A549 (cell line): ENCODE measurements around the gene ITPR3. TPM values are rescaled to one million over a fixed set of nuclear protein-coding genes. Genes with fewer than 3 reads are reported as not detected.

Experiments
- ATAC-seq, 2 experiments: fragments of 200-7000 bp in 1 of 2; fragments of >200 bp in 1 of 2; cut with Nextera tagmentation in 1 of 2; cut with Tn5 transposase in 1 of 2; 3 replicates each; pipeline versions ENCODE4 v1.8.0 to v1.9.1; 2018 to 2020; ENCODE audit warnings: mild to moderate bottlenecking in 1 of 2, moderate library complexity in 1 of 2
- CTCF ChIA-PET: fragments of 300-600 bp; sonication (Branson Sonifier 250); formaldehyde crosslinking; extraction: SDS; loops from one replicate; lab custom pipeline; 2021; ENCODE audit warnings: antibody characterized with exemption, inconsistent platforms; lab: Yijun Ruan, JAX
- POLR2A ChIA-PET: fragments of 350-600 bp; formaldehyde crosslinking; extraction: SDS; loops from one replicate; lab custom pipeline; 2021; ENCODE audit warnings: antibody characterized with exemption, inconsistent platforms; lab: Yijun Ruan, JAX
- DNase-seq, 2 experiments: peaks; one replicate each; pipeline versions ENCODE4 v3.0.0 to v3.0.0-alpha.2; 2011 to 2016; ENCODE audit warnings: low read depth in 1 of 2, low spot score in 1 of 2
- FAIRE-seq: peaks from 2 replicates; lab custom pipeline; 2011; peaks lifted over from hg19 to GRCh38; lab: Jason Lieb, UNC
- H3K27ac ChIP-seq, 2 experiments: fragments of >200 bp; sonication (Bioruptor Twin); formaldehyde crosslinking; 3 replicates each; pipeline ENCODE4 v1.5.1; 2016 to 2017
- H3K4me1 ChIP-seq: fragments of >200 bp; sonication (Bioruptor Twin); formaldehyde crosslinking; 3 replicates; pipeline ENCODE4 v1.6.1; 2016
- H3K4me2 ChIP-seq: fragments of >200 bp; sonication (Bioruptor Twin); formaldehyde crosslinking; 3 replicates; pipeline ENCODE4 v1.6.1; 2016
- H3K4me3 ChIP-seq: fragments of >200 bp; sonication (Bioruptor Twin); formaldehyde crosslinking; 3 replicates; pipeline ENCODE4 v1.5.1; 2016
- H3K9me3 ChIP-seq: fragments of >200 bp; sonication (Bioruptor Twin); formaldehyde crosslinking; 3 replicates; pipeline ENCODE4 v1.6.1; 2016
- CBX2 ChIP-seq: fragments of 200-600 bp; sonication (generic); IDR thresholded peaks from 2 replicates; pipeline ENCODE4 v1.6.1; 2016; ENCODE audit warnings: low read depth, mild to moderate bottlenecking, borderline replicate concordance
- CBX8 ChIP-seq: fragments of 200-600 bp; sonication (generic); IDR thresholded peaks from 2 replicates; pipeline ENCODE4 v1.6.1; 2016
- CHD4 ChIP-seq: fragments of 200-600 bp; sonication (generic); IDR thresholded peaks from 2 replicates; pipeline ENCODE4 v1.6.1; 2016; ENCODE audit warnings: antibody characterized with exemption, mild to moderate bottlenecking, borderline replicate concordance
- ESRRA ChIP-seq: fragments of 150-350 bp; IDR thresholded peaks from 2 replicates; pipeline ENCODE4 v1.6.1; 2014; ENCODE audit warnings: mild to moderate bottlenecking, low read length, borderline replicate concordance
- FOSL2 ChIP-seq, 2 experiments: fragments of 450-650 bp in 1 of 2; fragments of >200 bp in 1 of 2; sonication (Bioruptor Twin) in 1 of 2; formaldehyde crosslinking; IDR thresholded peaks; 2 replicates each; pipeline versions ENCODE4 v1.5.0 to v1.6.1; 2016 to 2020; ENCODE audit warnings: mild to moderate bottlenecking in 1 of 2, moderate library complexity in 1 of 2
- KDM5A ChIP-seq: fragments of 200-600 bp; sonication (generic); IDR thresholded peaks from 2 replicates; pipeline ENCODE4 v1.6.1; 2016; ENCODE audit warnings: antibody characterized with exemption, mild to moderate bottlenecking
- MYC ChIP-seq: IDR thresholded peaks from 2 replicates; pipeline ENCODE4 v1.6.1; 2012; ENCODE audit warnings: mild to moderate bottlenecking, inconsistent platforms, low read length, improper control_type of control experiment, borderline replicate concordance
- NPAS2 ChIP-seq: fragments of 250-450 bp; sonication (Bioruptor Pico); IDR thresholded peaks from 2 replicates; pipeline ENCODE4 v1.8.0; 2022; ENCODE audit warnings: mild to moderate bottlenecking, moderate library complexity, borderline replicate concordance
- NR3C1 ChIP-seq: fragments of >200 bp; sonication (Bioruptor Twin); formaldehyde crosslinking; IDR thresholded peaks from 3 replicates; pipeline ENCODE4 v1.6.1; 2017
- POLR2AphosphoS2 ChIP-seq: conservative IDR thresholded peaks from 2 replicates; pipeline ENCODE4 v1.6.1; 2012; ENCODE audit warnings: low read length, improper control_type of control experiment, inconsistent platforms
- RAD21 ChIP-seq, 2 experiments: fragments of >200 bp in 1 of 2; sonication (Bioruptor Twin) in 1 of 2; formaldehyde crosslinking in 1 of 2; IDR thresholded peaks in 1 of 2; conservative IDR thresholded peaks in 1 of 2; 2 replicates in 1 of 2; 3 replicates in 1 of 2; pipeline ENCODE4 v1.6.1; 2012 to 2018; ENCODE audit warnings: inconsistent platforms in 1 of 2
- RARB ChIP-seq: fragments of 250-450 bp; sonication (Bioruptor Pico); IDR thresholded peaks from 2 replicates; pipeline ENCODE4 v1.8.0; 2021; ENCODE audit warnings: mild to moderate bottlenecking, moderate library complexity
- RCOR1 ChIP-seq: fragments of 150-350 bp; IDR thresholded peaks from 2 replicates; pipeline ENCODE4 v1.6.1; 2014; ENCODE audit warnings: antibody characterized with exemption, low read length, low read depth
- RFX5 ChIP-seq: fragments of 450-650 bp; IDR thresholded peaks from 2 replicates; pipeline ENCODE4 v1.7.1; 2014; ENCODE audit warnings: antibody characterized with exemption, mild to moderate bottlenecking, moderate library complexity
- TFCP2L1 ChIP-seq: fragments of 250-450 bp; sonication (Bioruptor Pico); IDR thresholded peaks from 2 replicates; pipeline ENCODE4 v1.5.0; 2021; ENCODE audit warnings: mild to moderate bottlenecking
- ZNF302 ChIP-seq: fragments of 250-450 bp; sonication (Bioruptor Pico); IDR thresholded peaks from 2 replicates; pipeline ENCODE4 v1.9.0; 2021; ENCODE audit warnings: inconsistent platforms, mild to moderate bottlenecking, moderate library complexity
- WGBS: methylation state at CpG from one replicate; pipeline ENCODE4 v1.1.6; 2017; ENCODE audit errors: missing lambda C conversion rate; 5-methylcytosine and 5-hydroxymethylcytosine counted together
- polyA plus RNA-seq, 4 experiments: library from polyadenylated mRNA; depleted of rRNA in 3 of 4; stranded (reverse); fragments of >200 nt; fragmentation: RNase III in 1 of 4; extraction: RNeasy Plus Mini Kit Qiagen cat#74134 plus additional on column Dnase treatment in 1 of 4; gene quantifications; 2 replicates in 3 of 4; 3 replicates in 1 of 4; pipeline ENCODE4 v1.2.3, GENCODE V29; 2011 to 2017
- TF ChIP-seq, protein P1 (sequence below): fragments of 450-650 bp; IDR thresholded peaks from 2 replicates; pipeline ENCODE4 v1.6.1; 2014; ENCODE audit warnings: antibody characterized with exemption
- TF ChIP-seq, protein P2 (sequence below): fragments of >200 bp; sonication (Bioruptor Twin); formaldehyde crosslinking; IDR thresholded peaks from 3 replicates; pipeline ENCODE4 v1.5.1; 2016
- TF ChIP-seq, protein P3 (sequence below): IDR thresholded peaks from 2 replicates; pipeline ENCODE4 v1.6.1; 2012
- TF ChIP-seq, protein P4 (sequence below): fragments of 150-350 bp; IDR thresholded peaks from 2 replicates; pipeline ENCODE4 v1.6.1; 2014; ENCODE audit warnings: low read depth, mild to moderate bottlenecking, low read length

The ITPR3 gene
- polyA plus RNA-seq, 2 of the 4 experiments (the other 2 are of a cell fraction) = 17.6 to 20.8 TPM

DNA sequence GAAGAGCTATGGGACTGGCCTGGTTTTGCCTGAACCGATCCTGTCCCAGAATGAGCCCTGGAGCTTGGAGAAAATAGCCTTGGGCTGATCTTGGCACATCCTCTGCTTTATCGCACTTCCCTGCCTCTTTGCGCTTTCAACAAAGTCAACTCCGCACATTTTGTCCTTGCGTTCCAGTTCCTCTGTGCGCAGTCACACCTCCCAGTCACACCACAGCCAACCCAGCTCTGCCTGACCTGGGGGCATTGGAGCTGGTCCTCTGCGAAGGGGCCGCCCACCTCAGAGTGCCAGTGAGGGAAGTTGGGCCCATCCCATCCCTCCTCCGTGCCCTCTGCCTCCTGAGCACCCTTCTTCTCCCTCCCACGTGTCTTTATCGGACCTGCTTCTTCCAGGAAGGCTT lies 107.3 kb downstream of the ITPR3 start:
- no peaks in the 10 kb centered on the region for H3K9me3 ChIP-seq
- ATAC-seq (no peak), FAIRE-seq (no peak), DNase-seq (no peak)
- TF ChIP-seq, protein P1, sequence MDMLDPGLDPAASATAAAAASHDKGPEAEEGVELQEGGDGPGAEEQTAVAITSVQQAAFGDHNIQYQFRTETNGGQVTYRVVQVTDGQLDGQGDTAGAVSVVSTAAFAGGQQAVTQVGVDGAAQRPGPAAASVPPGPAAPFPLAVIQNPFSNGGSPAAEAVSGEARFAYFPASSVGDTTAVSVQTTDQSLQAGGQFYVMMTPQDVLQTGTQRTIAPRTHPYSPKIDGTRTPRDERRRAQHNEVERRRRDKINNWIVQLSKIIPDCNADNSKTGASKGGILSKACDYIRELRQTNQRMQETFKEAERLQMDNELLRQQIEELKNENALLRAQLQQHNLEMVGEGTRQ = no peak
- WGBS = 80% methylated on average over 11 of the region's 11 CpGs
- H3K4me1 ChIP-seq = no peaks in the 10 kb centered on the region
- no peak overlapping the region for H3K4me3 ChIP-seq
- POLR2A ChIA-PET = no interaction called here
- CTCF ChIA-PET = interaction anchor here (1.0 to 3.6 kb wide), 5 partner anchors 11 to 143 kb away, joined by 3 to 16 read pairs (median 4); no protein-coding TSS in a partner anchor
- no peak overlapping the region for H3K4me2 ChIP-seq
- H3K27ac ChIP-seq = no peak overlapping the region

DNA sequence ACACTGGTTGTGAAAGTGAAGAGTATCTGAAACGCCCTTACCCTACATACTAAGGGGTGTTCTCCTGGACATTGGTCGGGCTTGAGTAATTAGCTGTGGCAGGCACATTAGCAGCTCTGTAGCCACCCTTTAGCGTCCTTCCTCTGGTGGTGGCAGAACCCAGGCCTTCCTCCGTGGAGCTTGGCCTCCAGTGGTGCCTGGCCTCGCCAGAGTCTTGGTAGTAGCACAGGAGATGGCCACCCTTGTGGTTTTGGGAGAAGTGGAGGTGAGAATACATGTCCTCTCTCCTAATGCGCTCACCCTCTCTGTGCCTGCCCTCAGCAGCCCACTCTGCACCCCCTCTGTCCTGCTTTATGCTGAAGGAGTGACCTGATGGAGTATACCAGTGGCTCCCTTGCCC lies 107.9 kb downstream of the ITPR3 start:
- TF ChIP-seq ZNF302 (CRISPR knock-in tag) (no peak), KDM5A (no peak), POLR2AphosphoS2 (no peak), CBX2 (no peak), ESRRA (no peak), CHD4 (no peak), RARB (CRISPR knock-in tag) (no peak), MYC (no peak), CBX8 (no peak), RAD21 (conservative IDR thresholded peaks at IDR 0.05 in 1 of 2, IDR thresholded peaks at IDR 0.05 in 1 of 2) (no peak), NPAS2 (CRISPR knock-in tag) (no peak), RCOR1 (no peak), TFCP2L1 (no peak), NR3C1 (no peak)
- TF ChIP-seq, protein P2, sequence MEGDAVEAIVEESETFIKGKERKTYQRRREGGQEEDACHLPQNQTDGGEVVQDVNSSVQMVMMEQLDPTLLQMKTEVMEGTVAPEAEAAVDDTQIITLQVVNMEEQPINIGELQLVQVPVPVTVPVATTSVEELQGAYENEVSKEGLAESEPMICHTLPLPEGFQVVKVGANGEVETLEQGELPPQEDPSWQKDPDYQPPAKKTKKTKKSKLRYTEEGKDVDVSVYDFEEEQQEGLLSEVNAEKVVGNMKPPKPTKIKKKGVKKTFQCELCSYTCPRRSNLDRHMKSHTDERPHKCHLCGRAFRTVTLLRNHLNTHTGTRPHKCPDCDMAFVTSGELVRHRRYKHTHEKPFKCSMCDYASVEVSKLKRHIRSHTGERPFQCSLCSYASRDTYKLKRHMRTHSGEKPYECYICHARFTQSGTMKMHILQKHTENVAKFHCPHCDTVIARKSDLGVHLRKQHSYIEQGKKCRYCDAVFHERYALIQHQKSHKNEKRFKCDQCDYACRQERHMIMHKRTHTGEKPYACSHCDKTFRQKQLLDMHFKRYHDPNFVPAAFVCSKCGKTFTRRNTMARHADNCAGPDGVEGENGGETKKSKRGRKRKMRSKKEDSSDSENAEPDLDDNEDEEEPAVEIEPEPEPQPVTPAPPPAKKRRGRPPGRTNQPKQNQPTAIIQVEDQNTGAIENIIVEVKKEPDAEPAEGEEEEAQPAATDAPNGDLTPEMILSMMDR = no peak
- TF ChIP-seq, protein P3, sequence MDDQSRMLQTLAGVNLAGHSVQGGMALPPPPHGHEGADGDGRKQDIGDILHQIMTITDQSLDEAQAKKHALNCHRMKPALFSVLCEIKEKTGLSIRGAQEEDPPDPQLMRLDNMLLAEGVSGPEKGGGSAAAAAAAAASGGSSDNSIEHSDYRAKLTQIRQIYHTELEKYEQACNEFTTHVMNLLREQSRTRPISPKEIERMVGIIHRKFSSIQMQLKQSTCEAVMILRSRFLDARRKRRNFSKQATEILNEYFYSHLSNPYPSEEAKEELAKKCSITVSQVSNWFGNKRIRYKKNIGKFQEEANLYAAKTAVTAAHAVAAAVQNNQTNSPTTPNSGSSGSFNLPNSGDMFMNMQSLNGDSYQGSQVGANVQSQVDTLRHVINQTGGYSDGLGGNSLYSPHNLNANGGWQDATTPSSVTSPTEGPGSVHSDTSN = no peak
- TF ChIP-seq, protein P4, sequence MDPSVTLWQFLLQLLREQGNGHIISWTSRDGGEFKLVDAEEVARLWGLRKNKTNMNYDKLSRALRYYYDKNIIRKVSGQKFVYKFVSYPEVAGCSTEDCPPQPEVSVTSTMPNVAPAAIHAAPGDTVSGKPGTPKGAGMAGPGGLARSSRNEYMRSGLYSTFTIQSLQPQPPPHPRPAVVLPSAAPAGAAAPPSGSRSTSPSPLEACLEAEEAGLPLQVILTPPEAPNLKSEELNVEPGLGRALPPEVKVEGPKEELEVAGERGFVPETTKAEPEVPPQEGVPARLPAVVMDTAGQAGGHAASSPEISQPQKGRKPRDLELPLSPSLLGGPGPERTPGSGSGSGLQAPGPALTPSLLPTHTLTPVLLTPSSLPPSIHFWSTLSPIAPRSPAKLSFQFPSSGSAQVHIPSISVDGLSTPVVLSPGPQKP = no peak
- TF ChIP-seq, all 56 proteins: peak for 0
- Histone ChIP-seq H3K27ac (no peak overlapping the region), H3K4me1 (no peaks in the 10 kb centered on the region), H3K9me3 (no peaks in the 10 kb centered on the region), H3K4me2 (no peak overlapping the region), H3K4me3 (no peak overlapping the region)
- 62% methylated on average over 5 of the region's 6 CpGs for WGBS
- DNase-seq (no peak), ATAC-seq (no peak), FAIRE-seq (no peak)
- ChIA-PET POLR2A (no interaction called here), CTCF (interaction anchor here (1.5 to 1.9 kb wide), 2 partner anchors 42 to 144 kb away, joined by 3 to 4 read pairs; no protein-coding TSS in a partner anchor)

DNA sequence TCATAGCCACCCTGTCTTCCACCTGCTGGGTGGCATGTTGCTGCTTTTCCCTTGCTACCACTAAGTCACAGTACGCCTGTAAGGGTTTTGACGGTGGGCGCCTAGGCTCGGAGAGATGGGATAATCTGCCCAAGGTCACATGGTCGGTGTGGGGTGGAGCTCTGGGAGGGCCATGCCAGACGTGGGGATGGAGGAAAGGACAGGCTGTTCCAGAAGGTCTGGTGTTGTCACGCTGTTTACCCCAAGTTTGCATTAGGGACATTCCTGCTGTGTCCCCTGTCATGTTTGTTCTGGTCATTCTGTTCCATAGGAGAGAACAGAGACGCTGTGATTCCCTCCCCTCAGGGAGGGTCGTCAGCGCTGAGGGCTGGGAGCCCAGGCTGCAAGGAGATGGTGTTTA lies 109.5 kb downstream of the ITPR3 start:
- FAIRE-seq (no peak), DNase-seq (no peak), ATAC-seq (no peak)
- ChIA-PET CTCF (interaction anchor here (0.8 to 2.1 kb wide), 2 partner anchors 15 to 19 kb away, joined by 4 to 10 read pairs; partner anchors contain the start of gene UQCC2), POLR2A (no interaction called here)
- no peak overlapping the region; a peak in 1 of 6 replicates for H3K27ac ChIP-seq
- TF ChIP-seq RFX5 (no peak), FOSL2 (IDR thresholded peaks at IDR 0.05) (no peak), FOSL2 (CRISPR knock-in tag; IDR thresholded peaks at IDR 0.05) (no peak), CBX2 (no peak), CBX8 (no peak)
- TF ChIP-seq, protein P2 = no peak
- no peak overlapping the region for H3K4me3 ChIP-seq
- no peak overlapping the region for H3K4me2 ChIP-seq
- WGBS = 80% methylated on average over 10 of the region's 10 CpGs
- no peaks in the 10 kb centered on the region for H3K4me1 ChIP-seq
- no peaks in the 10 kb centered on the region for H3K9me3 ChIP-seq
